NAMALWA (cell line): ENCODE measurements around the gene FOXK2.
"Not testable (repeated sequence)": the region's sequence is repeated elsewhere in the genome, so short reads cannot be mapped to it uniquely, and the experiment has no call there.

Experiments used
- DNase-seq: peaks from one replicate; pipeline ENCODE4 v3.0.0-alpha.2; 2015; ENCODE audit warnings: low spot score

Gene FOXK2

GRCh38 chr17:82531431-82531881 lies 11.9 kb downstream of the FOXK2 start:
- no peak for DNase-seq

DNA sequence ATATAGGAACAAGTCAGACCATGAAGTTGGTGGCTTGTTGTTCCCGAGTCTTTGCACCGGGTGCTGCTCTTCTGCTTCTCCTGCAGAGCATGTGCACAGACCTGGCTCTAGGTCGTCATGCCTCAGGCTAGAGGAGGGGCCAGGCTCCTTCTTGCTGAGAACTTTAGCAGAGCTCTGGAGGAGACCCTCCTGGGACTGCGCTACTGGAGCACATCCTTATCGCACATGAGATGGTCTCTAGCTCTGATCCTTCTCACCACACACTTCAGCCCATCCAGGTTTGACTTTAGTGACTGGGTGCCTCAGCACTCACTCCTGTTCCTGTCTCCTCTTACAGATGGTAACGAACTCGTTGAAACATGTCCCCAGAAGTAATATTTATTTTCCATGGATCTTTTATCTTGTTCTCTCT lies 14.9 kb downstream of the FOXK2 start:
- DNase-seq, result no peak

- no peak for DNase-seq
These were observed 17.1 kb downstream of the FOXK2 start for GRCh38 chr17:82536512-82537201.

- not testable (repeated sequence) for DNase-seq
These were observed 17.7 kb downstream of the FOXK2 start for GRCh38 chr17:82537228-82537627.

DNA sequence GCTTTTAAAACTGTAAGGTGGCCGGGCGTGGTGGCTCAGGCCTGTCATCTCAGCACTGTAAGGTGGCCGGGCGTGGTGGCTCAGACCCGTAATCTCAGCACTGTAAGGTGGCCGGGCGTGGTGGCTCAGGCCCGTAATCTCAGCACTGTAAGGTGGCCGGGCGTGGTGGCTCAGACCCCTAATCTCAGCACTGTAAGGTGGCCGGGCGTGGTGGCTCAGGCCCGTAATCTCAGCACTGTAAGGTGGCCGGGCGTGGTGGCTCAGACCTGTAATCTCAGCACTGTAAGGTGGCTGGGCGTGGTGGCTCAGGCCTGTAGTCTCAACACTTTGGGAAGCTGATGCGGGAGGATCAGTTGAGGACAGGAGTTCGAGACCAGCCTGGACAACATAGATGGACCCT lies 19.5 kb downstream of the FOXK2 start:
- DNase-seq, result not testable (repeated sequence)

- DNase-seq, result no peak
These were observed 22.9 kb downstream of the FOXK2 start for GRCh38 chr17:82542439-82542838.

GRCh38 chr17:82544431-82545070 lies 25.0 kb downstream of the FOXK2 start:
- no peak for DNase-seq

DNA sequence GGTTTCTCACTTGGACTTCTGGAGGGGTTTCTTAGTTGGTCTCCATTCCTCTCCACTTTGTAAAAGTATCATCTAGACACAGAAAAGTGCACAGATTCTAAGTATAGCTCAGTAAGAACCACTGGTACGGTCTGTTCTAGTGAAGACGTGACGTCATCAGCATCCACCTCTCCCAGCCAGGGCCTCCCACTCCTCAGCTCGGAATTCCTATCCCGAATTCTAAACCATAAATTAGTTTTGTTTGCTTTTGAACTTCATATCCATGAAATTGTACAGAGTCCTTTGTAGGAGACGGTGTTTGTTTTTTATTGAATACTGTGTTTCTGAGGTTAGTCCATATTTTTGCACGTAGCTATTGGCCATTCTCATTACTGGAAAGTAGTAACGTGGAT lies 25.5 kb downstream of the FOXK2 start:
- DNase-seq, result no peak

GRCh38 chr17:82547981-82548380 lies 28.4 kb downstream of the FOXK2 start:
- no peak for DNase-seq

DNA sequence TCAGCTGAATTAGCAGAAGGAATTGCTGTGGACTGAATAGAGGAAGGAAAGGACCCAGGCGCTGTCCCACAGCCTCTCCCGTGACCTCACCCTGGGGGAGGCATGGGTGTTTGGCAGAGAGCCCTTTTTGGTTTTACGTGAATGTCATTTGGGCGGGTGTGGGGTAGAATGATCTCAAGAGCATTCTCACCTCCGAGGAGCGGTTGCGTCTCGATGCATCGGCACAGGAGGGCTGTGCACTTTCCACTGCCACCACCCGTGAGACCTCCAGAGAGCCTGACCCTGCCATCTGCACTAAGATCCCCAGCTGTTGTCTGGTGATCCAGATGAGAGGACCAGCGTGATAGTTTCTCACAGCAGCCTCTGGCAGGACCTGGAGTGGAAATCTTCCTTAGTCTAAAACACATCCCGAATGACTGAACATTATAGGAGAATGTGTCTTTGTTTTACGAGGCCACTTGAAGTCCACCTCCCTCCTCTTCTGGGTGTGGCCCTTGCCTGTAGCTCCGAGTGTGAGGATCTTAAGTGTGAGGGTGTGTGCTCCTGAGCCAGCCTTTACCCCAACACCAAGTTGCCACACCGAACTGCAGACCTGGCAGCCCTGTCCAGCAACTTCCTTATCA lies 29.3 kb downstream of the FOXK2 start:
- no peak for DNase-seq

DNA sequence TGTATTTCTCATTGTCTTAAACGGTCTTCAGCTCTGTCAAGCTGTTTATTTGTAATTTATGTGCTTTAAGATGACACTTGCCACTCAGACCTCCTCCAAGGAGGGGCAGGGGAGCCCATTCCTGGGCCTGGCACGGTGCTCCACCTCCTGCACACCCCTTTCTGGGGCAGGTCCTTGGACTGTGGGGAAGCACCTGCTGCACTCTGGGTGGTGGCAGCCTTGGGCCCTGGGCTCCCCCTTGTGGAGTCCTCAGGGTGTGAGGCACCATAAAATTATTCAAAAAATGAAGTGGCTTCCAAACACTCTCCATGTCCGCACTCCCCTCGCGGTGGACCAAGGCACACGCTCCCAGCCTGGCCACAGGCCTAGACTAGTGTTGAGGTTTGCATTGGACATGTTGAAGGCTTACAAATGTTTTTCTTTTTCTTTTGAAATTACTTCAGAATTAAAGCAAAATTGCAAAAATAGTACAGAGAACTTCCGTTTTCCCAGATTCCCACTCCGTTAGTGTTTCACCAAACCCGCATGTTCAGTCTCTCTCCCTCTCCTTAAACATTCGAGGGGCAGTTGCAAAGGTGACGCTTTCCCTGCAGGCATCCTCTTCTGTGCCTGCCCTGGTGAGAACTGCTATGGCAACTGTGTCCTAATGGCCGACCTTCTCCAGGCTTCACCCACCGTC lies 32.4 kb downstream of the FOXK2 start:
- peak; percentile 92 for DNase-seq

GRCh38 chr17:82552580-82552979 lies 33.0 kb downstream of the FOXK2 start:
- no peak for DNase-seq

DNA sequence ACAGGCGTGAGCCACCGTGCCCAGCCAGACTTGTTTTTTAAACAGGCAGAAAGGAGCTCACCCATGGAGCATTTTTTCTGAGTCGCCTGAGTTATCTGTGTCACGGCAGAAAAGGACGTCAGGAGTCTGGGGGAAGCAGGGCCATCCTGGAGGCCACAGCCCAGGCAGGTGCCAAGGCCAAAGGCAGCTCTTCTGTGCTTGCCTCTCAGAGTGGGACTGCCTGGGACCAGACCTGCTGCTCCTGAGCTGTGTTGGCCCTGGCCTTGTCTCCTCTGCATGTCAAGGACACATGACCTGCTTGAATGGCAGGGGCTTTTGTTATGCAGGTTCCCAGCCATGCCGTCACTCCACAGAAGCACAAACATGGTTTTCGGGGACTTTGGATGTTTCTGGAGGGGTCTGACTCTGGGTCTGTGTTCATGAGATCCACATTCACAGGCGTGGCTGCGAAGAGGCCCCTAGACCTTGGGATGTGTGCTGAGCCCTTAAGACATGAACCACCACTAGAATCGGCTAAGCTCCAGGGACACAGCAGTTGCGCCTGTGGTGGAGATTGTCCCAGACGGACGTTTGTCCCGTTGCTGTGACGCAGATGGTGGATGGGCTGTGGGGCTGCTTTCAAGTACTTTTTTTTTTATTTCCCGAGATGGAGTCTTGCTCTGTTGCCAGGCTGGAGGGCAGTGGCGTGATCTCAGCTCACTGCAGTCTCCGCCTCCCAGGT lies 33.8 kb downstream of the FOXK2 start:
- no peak for DNase-seq

DNA sequence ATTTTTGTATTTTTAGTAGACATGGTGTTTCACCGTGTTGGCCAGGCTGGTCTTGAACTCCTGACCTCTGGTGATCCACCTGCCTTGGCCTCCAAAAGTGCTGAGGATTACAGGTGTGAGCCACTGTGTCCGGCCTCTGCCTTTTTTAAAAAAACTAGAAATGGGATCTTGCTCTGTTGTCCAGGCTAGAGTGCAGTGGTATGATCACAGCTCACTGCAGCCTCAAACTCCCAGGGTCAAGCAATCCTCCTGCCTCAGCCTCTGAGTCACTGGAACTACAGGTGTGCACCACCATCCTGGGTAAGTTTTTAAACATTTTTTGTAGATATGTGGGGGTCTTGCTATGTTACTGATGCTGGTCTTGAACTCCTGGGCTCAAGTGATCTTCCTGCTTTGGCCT lies 38.0 kb downstream of the FOXK2 start:
- DNase-seq, result not testable (repeated sequence)

- DNase-seq, result no peak
These were observed 40.2 kb downstream of the FOXK2 start for GRCh38 chr17:82559566-82560251.

GRCh38 chr17:82560252-82560642 lies 40.7 kb downstream of the FOXK2 start:
- DNase-seq, result no peak

DNA sequence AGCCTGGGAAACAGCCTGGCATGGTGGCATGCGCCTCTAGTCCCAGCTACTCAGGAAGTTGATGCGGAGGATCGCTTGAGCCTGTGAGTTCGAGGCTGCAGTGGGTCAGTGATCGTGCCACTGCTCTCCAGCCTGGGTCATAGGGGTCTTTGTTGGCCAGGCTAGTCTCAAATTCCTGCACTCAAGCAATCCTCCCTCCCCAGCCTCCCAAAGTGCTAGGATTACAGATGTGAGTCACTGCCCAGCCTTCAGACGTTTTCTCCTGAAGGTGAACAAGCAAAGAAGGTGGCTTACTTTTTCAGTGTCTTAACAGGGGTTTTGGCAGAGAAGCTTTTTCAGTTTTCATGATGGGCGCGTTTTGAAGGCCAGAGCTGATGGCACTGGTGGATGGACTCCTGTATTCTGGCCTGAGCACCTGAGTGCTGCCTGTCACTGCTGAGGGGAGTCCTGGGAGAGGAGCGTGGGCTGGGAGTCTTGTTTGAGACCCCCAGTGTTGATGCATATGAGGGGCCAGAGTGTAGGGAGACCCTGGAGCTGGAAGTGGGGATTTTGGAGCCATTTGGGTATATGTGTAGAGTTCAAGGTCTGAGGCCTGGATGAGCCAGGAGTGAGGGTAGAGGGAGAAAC lies 41.4 kb downstream of the FOXK2 start:
- no peak for DNase-seq

DNA sequence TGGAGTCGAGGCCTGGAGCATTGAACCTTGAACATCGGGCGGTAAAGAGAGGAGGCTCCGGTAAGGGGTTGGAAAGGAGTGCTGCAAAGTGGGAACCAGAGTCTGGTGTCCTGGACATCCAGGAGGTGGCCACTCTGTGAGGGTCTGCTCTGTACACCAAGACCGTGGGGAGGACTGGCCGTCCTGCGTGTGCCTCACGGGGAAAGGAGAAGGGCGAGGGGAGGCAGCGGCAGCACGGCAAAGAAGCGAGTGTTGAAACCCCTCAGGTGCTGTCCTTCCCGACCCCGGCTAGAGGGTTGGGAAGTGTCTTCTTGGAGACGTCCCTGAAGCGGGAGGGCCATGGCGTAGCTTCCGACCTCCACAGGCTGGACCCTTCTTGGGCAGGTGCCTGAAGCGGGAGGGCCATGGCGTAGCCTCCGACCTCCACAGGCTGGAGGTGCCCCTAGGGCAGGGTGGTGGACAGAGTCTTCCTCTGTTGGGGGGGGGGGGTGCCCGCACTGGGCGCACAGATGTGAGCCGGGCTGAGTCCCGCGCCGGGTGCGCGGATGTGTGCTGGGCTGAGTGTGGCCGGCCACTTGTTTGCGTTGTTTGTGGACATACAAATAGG lies 42.0 kb downstream of the FOXK2 start:
- no peak for DNase-seq

- DNase-seq, result not testable (repeated sequence)
These were observed 43.2 kb downstream of the FOXK2 start for GRCh38 chr17:82562718-82563220.

DNA sequence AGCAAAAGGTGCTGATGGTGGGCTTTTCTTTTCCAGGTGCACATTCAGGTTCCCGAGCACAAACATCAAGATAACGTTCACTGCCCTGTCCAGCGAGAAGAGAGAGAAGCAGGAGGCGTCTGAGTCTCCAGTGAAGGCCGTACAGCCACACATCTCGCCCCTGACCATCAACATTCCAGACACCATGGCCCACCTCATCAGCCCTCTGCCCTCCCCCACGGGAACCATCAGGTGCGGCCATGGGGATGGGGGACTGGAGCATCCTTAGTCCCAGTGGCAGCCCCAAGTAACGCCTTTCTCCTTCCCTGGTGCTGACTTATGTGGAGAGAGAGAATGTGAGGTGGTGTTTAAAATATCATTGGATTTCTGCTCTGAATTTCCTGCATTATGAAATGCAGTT lies 43.8 kb downstream of the FOXK2 start:
- no peak for DNase-seq
